DND-41 (cell line): ENCODE measurements around the gene BCAS3.

Source experiments
- ATAC-seq: fragments of 200-7000 bp; cut with Tn5 transposase; 3 replicates; pipeline ENCODE4 v1.9.1; 2021; ENCODE audit warnings: low read depth; ENCODE audit not compliant: insufficient read depth
- DNase-seq: peaks from one replicate; pipeline ENCODE4 v3.0.0-alpha.2; 2020
- H2AFZ ChIP-seq: 2 replicates; pipeline ENCODE4 v1.6.0; 2012; ENCODE audit warnings: low read depth, low read length
- H3K27ac ChIP-seq: 2 replicates; pipeline ENCODE4 v1.5.1; 2012; ENCODE audit warnings: low read length, inconsistent platforms
- H3K27me3 ChIP-seq: fragments of 200-600 bp; sonication (generic); 2 replicates; pipeline ENCODE4 v1.6.0; 2012; ENCODE audit warnings: low read length, mild to moderate bottlenecking, inconsistent platforms; ENCODE audit not compliant: insufficient read depth, poor library complexity
- H3K36me3 ChIP-seq: 2 replicates; pipeline ENCODE4 v1.5.1; 2012; ENCODE audit warnings: low read length, inconsistent platforms; ENCODE audit not compliant: insufficient read depth
- H3K4me1 ChIP-seq: 2 replicates; pipeline ENCODE4 v1.5.1; 2012; ENCODE audit warnings: mild to moderate bottlenecking, low read length; ENCODE audit not compliant: insufficient read depth
- H3K4me2 ChIP-seq: 2 replicates; pipeline ENCODE4 v1.6.0; 2012; ENCODE audit warnings: mild to moderate bottlenecking, moderate library complexity, low read length, inconsistent platforms; ENCODE audit not compliant: insufficient read depth
- H3K4me3 ChIP-seq, 2 experiments: fragments of 200-600 bp in 1 of 2; shearing (Covaris generic) in 1 of 2; 2 replicates each; pipeline ENCODE4 v1.5.1; 2012 to 2016; ENCODE audit warnings: inconsistent platforms in 2 of 2, low read length in 2 of 2, mild to moderate bottlenecking in 2 of 2, low read depth in 1 of 2, moderate library complexity in 1 of 2
- H3K79me2 ChIP-seq: 2 replicates; pipeline ENCODE4 v1.6.0; 2012; ENCODE audit warnings: low read length, inconsistent platforms; ENCODE audit not compliant: insufficient read depth
- H3K9ac ChIP-seq: 2 replicates; pipeline ENCODE4 v1.6.0; 2012; ENCODE audit warnings: low read depth, mild to moderate bottlenecking, inconsistent platforms, low read length, moderate library complexity
- H3K9me3 ChIP-seq: 2 replicates; pipeline ENCODE4 v1.5.1; 2012; ENCODE audit warnings: low read length, moderate library complexity, mild to moderate bottlenecking, inconsistent platforms; ENCODE audit not compliant: insufficient read depth, severe bottlenecking
- H4K20me1 ChIP-seq: 2 replicates; pipeline ENCODE4 v1.6.0; 2012; ENCODE audit warnings: low read length; ENCODE audit not compliant: insufficient read depth
- CTCF ChIP-seq: IDR thresholded peaks from 2 replicates; pipeline ENCODE4 v1.5.1; 2012; ENCODE audit warnings: borderline replicate concordance, low read length, moderate library complexity, mild to moderate bottlenecking; ENCODE audit not compliant: poor library complexity, severe bottlenecking; ENCODE audit errors: extremely low read depth
- EZH2 ChIP-seq: IDR thresholded peaks from 3 replicates; pipeline ENCODE4 v1.6.1; 2012; ENCODE audit warnings: borderline replicate concordance, low read depth, mild to moderate bottlenecking, moderate library complexity, low read length, inconsistent platforms; ENCODE audit not compliant: severe bottlenecking

The BCAS3 gene

DNA sequence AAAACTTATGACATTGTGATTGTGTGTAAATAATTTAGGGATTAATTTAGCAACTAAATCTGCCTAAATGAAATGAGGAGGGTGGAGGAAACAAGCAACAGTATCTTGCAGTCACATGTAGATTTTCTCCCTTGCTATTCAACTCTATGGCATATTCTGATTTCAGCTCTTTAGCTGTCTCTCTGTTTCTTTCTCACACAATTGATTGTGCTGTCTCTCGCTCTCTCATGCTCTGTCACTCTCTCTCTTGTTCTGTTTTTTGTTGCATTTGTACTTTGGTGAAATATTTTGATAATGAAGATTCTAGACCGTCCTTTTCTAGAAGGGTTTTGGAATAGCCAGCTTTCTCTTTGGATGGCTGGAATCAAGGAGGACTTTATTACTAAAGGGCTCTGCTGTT is 70.6 kb downstream of the BCAS3 start:
- no peak overlapping the region for H3K4me3 ChIP-seq
- no peak overlapping the region for H3K4me2 ChIP-seq
- peaks cover 4% of the 10 kb centered on the region for H3K9me3 ChIP-seq
- no peaks in the 10 kb centered on the region for H3K4me1 ChIP-seq
- H3K27me3 ChIP-seq = no peaks in the 10 kb centered on the region
- H4K20me1 ChIP-seq = no peaks in the 10 kb centered on the region
- H3K36me3 ChIP-seq = no peaks in the 10 kb centered on the region
- H3K9ac ChIP-seq = no peak overlapping the region
- ATAC-seq (no peak), DNase-seq (no peak)
- H3K27ac ChIP-seq = no peak overlapping the region
- TF ChIP-seq EZH2 = no peak
- H2AFZ ChIP-seq = no peak overlapping the region
- no peaks in the 10 kb centered on the region for H3K79me2 ChIP-seq

GRCh38 chr17:60749050-60749449 is 71.4 kb downstream of the BCAS3 start:
- H3K36me3 ChIP-seq = no peaks in the 10 kb centered on the region
- TF ChIP-seq CTCF = no peak
- TF ChIP-seq EZH2 = no peak
- no peaks in the 10 kb centered on the region for H3K27me3 ChIP-seq
- DNase-seq (no peak), ATAC-seq (no peak)
- no peaks in the 10 kb centered on the region for H4K20me1 ChIP-seq
- no peak overlapping the region for H3K4me2 ChIP-seq
- H3K4me3 ChIP-seq = no peak overlapping the region
- no peak overlapping the region for H3K27ac ChIP-seq
- no peaks in the 10 kb centered on the region for H3K4me1 ChIP-seq
- no peak overlapping the region for H2AFZ ChIP-seq
- H3K9me3 ChIP-seq = peaks cover 4% of the 10 kb centered on the region
- H3K9ac ChIP-seq = no peak overlapping the region
- H3K79me2 ChIP-seq = no peaks in the 10 kb centered on the region

- H3K4me3 ChIP-seq = no peak overlapping the region
- H3K27ac ChIP-seq = no peak overlapping the region
- TF ChIP-seq CTCF = no peak
- TF ChIP-seq EZH2 = no peak
- no peaks in the 10 kb centered on the region for H4K20me1 ChIP-seq
- ATAC-seq = no peak
- H3K9me3 ChIP-seq = peaks cover 4% of the 10 kb centered on the region
- no peaks in the 10 kb centered on the region for H3K4me1 ChIP-seq
- no peak overlapping the region for H3K9ac ChIP-seq
- no peak overlapping the region for H3K4me2 ChIP-seq
- H3K79me2 ChIP-seq = no peaks in the 10 kb centered on the region
- no peak for DNase-seq
- H2AFZ ChIP-seq = no peak overlapping the region
- no peaks in the 10 kb centered on the region for H3K36me3 ChIP-seq
- H3K27me3 ChIP-seq = no peaks in the 10 kb centered on the region
These were observed 72.1 kb downstream of the BCAS3 start for GRCh38 chr17:60749708-60750107.

DNA sequence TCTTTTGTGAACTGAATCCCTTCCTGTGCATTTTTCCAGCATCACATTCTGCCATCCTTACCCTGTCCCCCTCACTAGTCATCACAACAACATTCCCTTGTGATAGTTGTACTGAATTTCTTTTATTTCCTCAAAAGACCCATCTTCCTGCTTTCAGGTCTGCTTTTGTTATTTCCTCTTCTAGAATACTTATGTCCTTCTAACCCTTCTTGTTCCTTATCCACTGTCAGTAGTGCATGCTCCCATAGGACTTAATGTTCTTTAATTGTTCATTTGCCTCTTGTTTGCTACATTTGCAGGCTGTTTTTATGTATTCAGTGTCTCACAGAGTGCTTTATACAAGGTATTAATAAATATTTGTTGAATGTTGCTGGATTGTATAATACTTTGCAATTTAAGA is 73.0 kb downstream of the BCAS3 start:
- H3K4me1 ChIP-seq = no peaks in the 10 kb centered on the region
- H2AFZ ChIP-seq = no peak overlapping the region
- no peak for DNase-seq
- H3K4me2 ChIP-seq = no peak overlapping the region
- H3K4me3 ChIP-seq = no peak overlapping the region
- H3K27me3 ChIP-seq = no peaks in the 10 kb centered on the region
- H3K9me3 ChIP-seq = peaks cover 4% of the 10 kb centered on the region
- H3K27ac ChIP-seq = no peak overlapping the region
- no peaks in the 10 kb centered on the region for H4K20me1 ChIP-seq
- H3K36me3 ChIP-seq = no peaks in the 10 kb centered on the region
- H3K9ac ChIP-seq = no peak overlapping the region
- ATAC-seq = no peak
- no peaks in the 10 kb centered on the region for H3K79me2 ChIP-seq
- no peak for TF ChIP-seq CTCF
- no peak for TF ChIP-seq EZH2
